GM19395 (cell line): ENCODE results near the gene NT5M.
"Not testable (repeated sequence)": the region's sequence is repeated elsewhere in the genome, so short reads cannot be mapped to it uniquely, and the experiment has no call there.

Experiments
- ATAC-seq: cut with Tn5 transposase; IDR thresholded peaks from one replicate; pipeline ENCODE4 v1.9.1; 2021; ENCODE audit warnings: mild to moderate bottlenecking, moderate library complexity; ENCODE audit not compliant: unreplicated experiment

Gene NT5M

GRCh38 chr17:17301659-17302058 lies 1.5 kb upstream of the NT5M start:
- not testable (repeated sequence) for ATAC-seq

- ATAC-seq: no peak
Measured at GRCh38 chr17:17303847-17304490, 796 bp downstream of the NT5M start.

- ATAC-seq: no peak
Measured at GRCh38 chr17:17304521-17304985, 1.4 kb downstream of the NT5M start.

GRCh38 chr17:17305281-17305801 lies 2.2 kb downstream of the NT5M start:
- ATAC-seq: peak; percentile 63

- ATAC-seq: no peak
Measured at GRCh38 chr17:17309356-17309755, 6.2 kb downstream of the NT5M start.

GRCh38 chr17:17313350-17313991 lies 10.3 kb downstream of the NT5M start:
- ATAC-seq: no peak

GRCh38 chr17:17314501-17315071 lies 11.4 kb downstream of the NT5M start:
- ATAC-seq: no peak

- ATAC-seq: no peak
Measured at GRCh38 chr17:17315142-17315821, 12.1 kb downstream of the NT5M start.

- no peak for ATAC-seq
Measured at GRCh38 chr17:17320188-17320910, 17.2 kb downstream of the NT5M start.

GRCh38 chr17:17320911-17321220 lies 17.7 kb downstream of the NT5M start:
- ATAC-seq: no peak

- no peak for ATAC-seq
Measured at GRCh38 chr17:17321356-17322025, 18.3 kb downstream of the NT5M start.

GRCh38 chr17:17322516-17323510 lies 19.6 kb downstream of the NT5M start:
- ATAC-seq: no peak

GRCh38 chr17:17324616-17325015 lies 21.4 kb downstream of the NT5M start:
- ATAC-seq: no peak

- ATAC-seq: no peak
Measured at GRCh38 chr17:17325228-17325627, 22.1 kb downstream of the NT5M start.

- no peak for ATAC-seq
Measured at GRCh38 chr17:17325816-17326215, 22.6 kb downstream of the NT5M start.

- no peak for ATAC-seq
Measured at GRCh38 chr17:17326275-17326875, 23.2 kb downstream of the NT5M start.

GRCh38 chr17:17328251-17328650 lies 25.1 kb downstream of the NT5M start:
- no peak for ATAC-seq

- ATAC-seq: no peak
Measured at GRCh38 chr17:17341452-17341851, 38.3 kb downstream of the NT5M start.
